GM12873 (cell line): ENCODE data around the gene MINK1.
A peak's percentile ranks its signal among the peaks of the same experiment; 100 is the strongest.

Experiments
- CTCF ChIP-seq: IDR thresholded peaks from 2 replicates; pipeline ENCODE4 v1.5.1; 2012; ENCODE audit warnings: low read depth, mild to moderate bottlenecking, moderate library complexity, low read length, control low read depth; ENCODE audit not compliant: insufficient read depth; ENCODE audit errors: missing control alignments

Gene MINK1

DNA sequence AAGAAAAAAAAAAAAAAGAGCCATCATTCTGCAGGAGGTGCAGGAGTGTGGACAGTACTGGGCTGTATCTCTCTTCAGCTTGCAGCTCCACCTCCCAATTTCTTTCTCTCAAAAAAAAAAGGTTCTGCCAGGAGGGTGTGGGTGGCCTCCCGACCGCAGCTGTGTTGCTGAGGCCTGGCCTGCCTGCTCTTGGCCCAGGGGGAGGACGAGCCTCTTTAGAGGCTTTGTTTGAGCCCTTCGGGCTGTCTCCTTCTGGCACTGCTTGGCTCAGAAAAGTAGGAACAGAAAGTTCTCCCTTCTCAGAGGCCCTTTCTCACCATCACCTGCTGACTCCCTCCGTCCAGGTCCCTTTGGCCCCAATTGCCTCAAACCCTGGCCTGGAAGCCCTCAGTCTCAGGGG is 43.9 kb downstream of the MINK1 start:
- TF ChIP-seq CTCF = no peak

DNA sequence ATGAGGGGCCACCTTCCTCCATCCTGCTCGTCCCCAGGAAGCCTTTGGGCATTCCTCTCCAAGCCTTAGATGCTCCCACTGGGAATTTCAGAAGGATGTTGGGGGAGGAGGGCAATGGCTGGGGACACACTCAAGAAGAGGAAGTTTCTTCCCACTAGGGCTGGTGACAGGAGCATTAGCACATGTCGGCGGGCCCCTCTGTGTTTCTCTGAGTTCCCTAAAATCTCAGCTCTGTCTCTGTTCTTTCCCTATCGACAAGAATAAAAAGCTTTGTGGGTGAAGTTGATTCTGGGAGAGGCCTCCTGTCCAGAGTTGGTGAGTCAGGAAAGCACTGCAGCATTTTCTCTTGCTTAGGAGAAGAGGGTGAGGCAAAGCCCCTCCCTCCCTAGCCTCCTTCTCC is 46.5 kb downstream of the MINK1 start:
- no peak for TF ChIP-seq CTCF

- TF ChIP-seq CTCF = no peak
Measured at GRCh38 chr17:4880857-4881256, 47.7 kb downstream of the MINK1 start.

GRCh38 chr17:4881761-4882555 is 48.8 kb downstream of the MINK1 start:
- peak; percentile 91 for TF ChIP-seq CTCF

- no peak for TF ChIP-seq CTCF
Measured at GRCh38 chr17:4884489-4884888, 51.3 kb downstream of the MINK1 start.

GRCh38 chr17:4886830-4887229 is 53.7 kb downstream of the MINK1 start:
- TF ChIP-seq CTCF = no peak

DNA sequence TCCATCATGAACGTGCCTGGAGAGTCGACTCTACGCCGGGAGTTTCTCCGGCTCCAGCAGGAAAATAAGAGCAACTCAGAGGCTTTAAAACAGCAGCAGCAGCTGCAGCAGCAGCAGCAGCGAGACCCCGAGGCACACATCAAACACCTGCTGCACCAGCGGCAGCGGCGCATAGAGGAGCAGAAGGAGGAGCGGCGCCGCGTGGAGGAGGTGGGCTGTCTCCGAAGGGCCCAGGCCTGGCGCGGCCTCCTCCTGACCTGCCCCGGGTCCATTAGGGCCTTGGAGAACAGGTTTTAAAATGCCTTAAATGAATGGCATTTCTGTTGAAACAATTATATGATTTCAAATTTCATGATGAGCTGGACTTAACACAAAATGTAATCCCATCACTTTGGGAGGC is 54.4 kb downstream of the MINK1 start:
- no peak for TF ChIP-seq CTCF
